Keratinocyte (primary cell): Measurements from ENCODE around the gene THTPA.

ENCODE experiments used
- EZH2 ChIP-seq: IDR thresholded peaks from one replicate; pipeline ENCODE4 v1.6.1; 2012; ENCODE audit warnings: inconsistent platforms, mild to moderate bottlenecking, low read length, moderate library complexity
- TF ChIP-seq, protein P1 (sequence below), 3 experiments: IDR thresholded peaks in 1 of 3; conservative IDR thresholded peaks in 1 of 3; optimal IDR thresholded peaks in 1 of 3; 2 replicates in 2 of 3; 3 replicates in 1 of 3; pipeline versions ENCODE3 to v1.5.1; 2011; ENCODE audit warnings: low read length in 3 of 3, mild to moderate bottlenecking in 3 of 3, moderate library complexity in 2 of 3, control low read depth in 1 of 3, inconsistent platforms in 1 of 3; ENCODE audit not compliant: insufficient read depth in 2 of 3; ENCODE audit errors: extremely low read depth in 1 of 3

DNA sequence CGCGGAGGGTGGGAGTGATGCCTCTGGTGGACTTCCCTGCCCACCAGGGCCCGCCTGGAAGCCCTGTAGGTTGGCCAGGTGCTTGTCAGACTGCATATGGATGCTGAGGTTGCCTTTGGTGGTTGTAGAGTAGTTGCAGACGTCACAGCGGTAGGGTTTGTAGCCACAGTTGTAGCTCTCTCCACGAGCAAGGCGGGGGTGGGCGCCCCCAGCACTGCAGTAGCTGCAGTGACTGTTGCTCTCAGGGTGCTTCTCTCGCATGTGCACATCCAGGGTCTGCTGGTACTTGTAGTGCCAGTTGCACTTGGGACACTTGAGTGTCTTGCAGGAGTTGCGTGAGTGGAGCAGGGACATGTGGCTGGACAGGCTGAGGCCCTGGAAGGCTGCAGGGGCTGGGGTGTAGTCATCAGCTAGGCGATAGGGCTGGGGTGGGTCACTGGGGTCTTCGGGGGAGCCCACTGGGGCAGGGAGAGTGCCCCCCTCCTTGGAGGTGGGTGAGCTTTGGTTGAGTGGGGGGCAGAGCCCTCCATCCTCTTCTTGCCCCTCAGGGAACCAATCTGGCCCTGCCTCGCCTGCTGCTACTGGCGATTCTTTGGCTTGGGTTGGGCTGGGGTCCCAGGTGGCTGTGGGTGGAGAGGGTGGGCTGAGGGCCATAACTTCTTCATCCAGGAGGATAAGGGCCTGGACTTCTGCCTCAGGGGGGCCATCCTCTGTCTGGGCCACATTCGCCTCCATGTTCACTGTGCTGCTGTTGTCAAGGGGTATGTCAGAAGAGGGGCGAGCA is 22.2 kb upstream of the THTPA start:
- TF ChIP-seq, protein P1, sequence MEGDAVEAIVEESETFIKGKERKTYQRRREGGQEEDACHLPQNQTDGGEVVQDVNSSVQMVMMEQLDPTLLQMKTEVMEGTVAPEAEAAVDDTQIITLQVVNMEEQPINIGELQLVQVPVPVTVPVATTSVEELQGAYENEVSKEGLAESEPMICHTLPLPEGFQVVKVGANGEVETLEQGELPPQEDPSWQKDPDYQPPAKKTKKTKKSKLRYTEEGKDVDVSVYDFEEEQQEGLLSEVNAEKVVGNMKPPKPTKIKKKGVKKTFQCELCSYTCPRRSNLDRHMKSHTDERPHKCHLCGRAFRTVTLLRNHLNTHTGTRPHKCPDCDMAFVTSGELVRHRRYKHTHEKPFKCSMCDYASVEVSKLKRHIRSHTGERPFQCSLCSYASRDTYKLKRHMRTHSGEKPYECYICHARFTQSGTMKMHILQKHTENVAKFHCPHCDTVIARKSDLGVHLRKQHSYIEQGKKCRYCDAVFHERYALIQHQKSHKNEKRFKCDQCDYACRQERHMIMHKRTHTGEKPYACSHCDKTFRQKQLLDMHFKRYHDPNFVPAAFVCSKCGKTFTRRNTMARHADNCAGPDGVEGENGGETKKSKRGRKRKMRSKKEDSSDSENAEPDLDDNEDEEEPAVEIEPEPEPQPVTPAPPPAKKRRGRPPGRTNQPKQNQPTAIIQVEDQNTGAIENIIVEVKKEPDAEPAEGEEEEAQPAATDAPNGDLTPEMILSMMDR (optimal IDR thresholded peaks at IDR 0.05 in 1 of 3, IDR thresholded peaks at IDR 0.05 in 1 of 3, conservative IDR thresholded peaks at IDR 0.05 in 1 of 3; ENCODE audit: extremely low read depth in 1 of 3, insufficient read depth in 2 of 3, low read length in 3 of 3), result no peak
- no peak for TF ChIP-seq EZH2
